Activated CD8-positive, alpha-beta T cell treated with anti-CD3 and anti-CD28 coated beads for 36 hours (primary cell): ENCODE measurements around the gene CEACAM21. TPM values are rescaled to one million over a fixed set of nuclear protein-coding genes. Genes with fewer than 3 reads are reported as not detected.

Source experiments
- ATAC-seq: fragments of 200-7000 bp; cut with Tn5 transposase; one replicate; pipeline ENCODE4 v1.10.0; 2021; ENCODE audit warnings: mild to moderate bottlenecking, moderate library complexity
- CTCF ChIA-PET: fragments of 350-600 bp; sonication (Branson Sonifier 250); formaldehyde crosslinking; loops from one replicate; lab custom pipeline; 2021; ENCODE audit warnings: antibody characterized with exemption; lab: Charles Lee
- POLR2A ChIA-PET: fragments of 350-600 bp; sonication (Branson Sonifier 250); formaldehyde crosslinking; loops from one replicate; lab custom pipeline; 2021; ENCODE audit warnings: antibody characterized with exemption; lab: Charles Lee
- DNase-seq: peaks from one replicate; pipeline ENCODE4 v3.0.0-alpha.2; 2020
- H3K27ac Mint-ChIP-seq: one replicate; pipeline ENCODE4 v1.8.0; 2021; ENCODE audit warnings: mild to moderate bottlenecking, mixed read lengths
- H3K27me3 Mint-ChIP-seq: one replicate; pipeline ENCODE4 v1.8.0; 2021; ENCODE audit warnings: mixed read lengths
- H3K36me3 Mint-ChIP-seq: one replicate; pipeline ENCODE4 v1.8.0; 2021; ENCODE audit warnings: low read depth, mixed read lengths
- H3K4me1 Mint-ChIP-seq: one replicate; pipeline ENCODE4 v1.8.0; 2021; ENCODE audit warnings: low read depth, mixed read lengths
- H3K4me3 Mint-ChIP-seq: one replicate; pipeline ENCODE4 v1.8.0; 2021; ENCODE audit warnings: mild to moderate bottlenecking, moderate library complexity, mixed read lengths
- H3K9me3 Mint-ChIP-seq: one replicate; pipeline ENCODE4 v1.8.0; 2021; ENCODE audit warnings: mixed read lengths
- intact Hi-C: fragments of 100-400 bp; cut with micrococcal nuclease; formaldehyde crosslinking; loops from one replicate; pipeline ENCODE4 v1.10.0; 2022
- total RNA-seq, 2 experiments: library from RNA; stranded (reverse); gene quantifications; one replicate each; pipeline ENCODE4 v1.2.3, GENCODE V29; 2021
- TF ChIP-seq, protein P1 (sequence below): fragments of 200-600 bp; IDR thresholded peaks from one replicate; pipeline ENCODE4 v1.8.0; 2022; ENCODE audit warnings: antibody characterized with exemption, mild to moderate bottlenecking

CEACAM21 gene
- total RNA-seq, 2 experiments from 2014 or later = 17.7 to 19.8 TPM

DNA sequence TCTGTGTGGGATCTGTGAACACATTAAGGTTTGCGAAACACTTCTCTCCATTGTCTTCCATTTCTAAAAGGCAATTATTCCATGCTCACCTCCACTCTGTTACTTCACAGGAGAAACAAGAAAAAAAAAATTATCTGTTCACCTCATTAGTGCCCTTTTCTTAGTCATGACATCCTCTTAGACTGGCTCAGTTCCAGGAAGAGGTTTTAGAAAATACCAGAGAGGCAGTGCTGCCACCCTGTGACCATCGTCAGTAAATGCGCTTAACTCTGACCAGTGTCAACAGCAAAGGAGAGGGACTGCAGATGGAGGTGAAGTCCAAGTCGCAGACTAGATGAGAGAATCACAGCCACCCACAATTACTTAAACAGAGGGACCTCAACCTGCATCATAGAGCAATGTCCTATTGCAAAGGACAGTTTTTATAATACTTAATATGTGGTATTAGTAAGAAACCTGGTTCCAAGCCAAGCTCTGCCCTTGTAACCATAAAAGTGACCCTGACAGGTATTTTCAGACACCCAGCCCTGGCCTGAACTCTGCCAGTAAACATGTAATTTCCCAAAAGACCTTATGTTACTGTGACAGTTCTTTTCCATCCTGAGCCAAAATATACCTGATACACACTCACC is 19.4 kb downstream of the CEACAM21 start:
- H3K27me3 Mint-ChIP-seq = peaks cover 26% of the 10 kb centered on the region
- TF ChIP-seq, protein P1, sequence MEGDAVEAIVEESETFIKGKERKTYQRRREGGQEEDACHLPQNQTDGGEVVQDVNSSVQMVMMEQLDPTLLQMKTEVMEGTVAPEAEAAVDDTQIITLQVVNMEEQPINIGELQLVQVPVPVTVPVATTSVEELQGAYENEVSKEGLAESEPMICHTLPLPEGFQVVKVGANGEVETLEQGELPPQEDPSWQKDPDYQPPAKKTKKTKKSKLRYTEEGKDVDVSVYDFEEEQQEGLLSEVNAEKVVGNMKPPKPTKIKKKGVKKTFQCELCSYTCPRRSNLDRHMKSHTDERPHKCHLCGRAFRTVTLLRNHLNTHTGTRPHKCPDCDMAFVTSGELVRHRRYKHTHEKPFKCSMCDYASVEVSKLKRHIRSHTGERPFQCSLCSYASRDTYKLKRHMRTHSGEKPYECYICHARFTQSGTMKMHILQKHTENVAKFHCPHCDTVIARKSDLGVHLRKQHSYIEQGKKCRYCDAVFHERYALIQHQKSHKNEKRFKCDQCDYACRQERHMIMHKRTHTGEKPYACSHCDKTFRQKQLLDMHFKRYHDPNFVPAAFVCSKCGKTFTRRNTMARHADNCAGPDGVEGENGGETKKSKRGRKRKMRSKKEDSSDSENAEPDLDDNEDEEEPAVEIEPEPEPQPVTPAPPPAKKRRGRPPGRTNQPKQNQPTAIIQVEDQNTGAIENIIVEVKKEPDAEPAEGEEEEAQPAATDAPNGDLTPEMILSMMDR = peak; percentile 78
- intact Hi-C loops = no loop called here
- peak; percentile 75 for DNase-seq
- POLR2A ChIA-PET = no interaction called here
- H3K9me3 Mint-ChIP-seq = no peaks in the 10 kb centered on the region
- CTCF ChIA-PET = interaction anchor here (0.6 to 7.0 kb wide), 15 partner anchors 8 to 259 kb away, joined by 3 to 44 read pairs (median 4); partner anchors contain the start of gene DMAC2
- no peak overlapping the region for H3K27ac Mint-ChIP-seq
- no peak overlapping the region for H3K4me3 Mint-ChIP-seq
- no peaks in the 10 kb centered on the region for H3K36me3 Mint-ChIP-seq
- ATAC-seq = peak; percentile 95
- peaks cover 7% of the 10 kb centered on the region for H3K4me1 Mint-ChIP-seq

DNA sequence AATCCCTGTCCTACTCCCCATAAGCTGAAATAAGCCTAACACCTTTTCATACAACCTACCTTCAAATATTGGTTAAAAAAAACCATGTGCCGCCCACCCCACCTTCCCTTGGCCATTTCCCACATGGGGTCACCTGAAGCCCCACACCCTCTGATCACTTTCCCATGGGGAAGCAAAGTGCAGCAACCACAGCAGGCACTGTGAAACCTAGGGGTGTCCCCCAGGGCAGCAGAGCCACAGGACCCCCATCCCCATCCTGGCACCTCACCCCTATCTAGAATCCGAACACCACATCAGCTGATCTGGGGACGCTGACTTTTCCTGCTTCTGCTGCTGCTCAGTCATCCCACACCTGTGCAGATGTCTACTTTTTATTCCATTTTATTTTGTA is 19.9 kb downstream of the CEACAM21 start:
- H3K36me3 Mint-ChIP-seq = no peaks in the 10 kb centered on the region
- no peak overlapping the region for H3K27ac Mint-ChIP-seq
- intact Hi-C loops = no loop called here
- TF ChIP-seq, protein P1 = no peak
- H3K9me3 Mint-ChIP-seq = no peaks in the 10 kb centered on the region
- peaks cover 26% of the 10 kb centered on the region for H3K27me3 Mint-ChIP-seq
- H3K4me3 Mint-ChIP-seq = no peak overlapping the region
- H3K4me1 Mint-ChIP-seq = peaks cover 7% of the 10 kb centered on the region
- ChIA-PET CTCF (interaction anchor here (0.6 to 7.0 kb wide), 18 partner anchors 8 to 294 kb away, joined by 3 to 44 read pairs (median 4); partner anchors contain the start of gene DMAC2), POLR2A (no interaction called here)
- ATAC-seq (no peak), DNase-seq (no peak)

DNA sequence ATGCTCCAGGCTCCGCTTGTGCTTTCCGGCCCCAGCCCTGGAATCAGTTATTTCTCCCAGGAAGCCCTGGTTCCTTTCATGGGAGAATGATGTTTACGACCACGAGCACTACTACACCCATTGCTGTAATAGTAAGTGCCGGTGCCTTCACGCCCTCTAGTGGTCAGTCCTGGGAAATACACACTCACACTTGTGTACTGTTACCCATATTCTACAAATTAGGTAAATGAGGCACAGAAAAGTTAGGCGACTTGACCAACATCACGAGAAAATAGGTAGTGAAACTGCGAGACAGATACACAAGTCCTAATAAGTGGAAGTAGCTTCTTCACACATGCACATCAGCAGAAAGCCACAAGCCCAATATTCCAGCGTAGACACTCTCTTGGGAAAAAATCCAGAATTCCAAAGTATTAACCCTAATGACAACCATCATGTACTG is 21.7 kb downstream of the CEACAM21 start:
- ChIA-PET CTCF (interaction anchor here (0.6 to 7.0 kb wide), 38 partner anchors 10 to 522 kb away, joined by 3 to 44 read pairs (median 4); partner anchors contain the start of genes B9D2, DMAC2 and ERICH4), POLR2A (no interaction called here)
- Mint-ChIP-seq H3K9me3 (no peaks in the 10 kb centered on the region), H3K27me3 (peaks cover 26% of the 10 kb centered on the region), H3K27ac (no peak overlapping the region), H3K36me3 (no peaks in the 10 kb centered on the region), H3K4me1 (peaks cover 7% of the 10 kb centered on the region), H3K4me3 (no peak overlapping the region)
- DNase-seq (peak; percentile 89), ATAC-seq (peak; percentile 87)
- TF ChIP-seq, protein P1 = peak; percentile 95
- intact Hi-C loops = no loop called here

DNA sequence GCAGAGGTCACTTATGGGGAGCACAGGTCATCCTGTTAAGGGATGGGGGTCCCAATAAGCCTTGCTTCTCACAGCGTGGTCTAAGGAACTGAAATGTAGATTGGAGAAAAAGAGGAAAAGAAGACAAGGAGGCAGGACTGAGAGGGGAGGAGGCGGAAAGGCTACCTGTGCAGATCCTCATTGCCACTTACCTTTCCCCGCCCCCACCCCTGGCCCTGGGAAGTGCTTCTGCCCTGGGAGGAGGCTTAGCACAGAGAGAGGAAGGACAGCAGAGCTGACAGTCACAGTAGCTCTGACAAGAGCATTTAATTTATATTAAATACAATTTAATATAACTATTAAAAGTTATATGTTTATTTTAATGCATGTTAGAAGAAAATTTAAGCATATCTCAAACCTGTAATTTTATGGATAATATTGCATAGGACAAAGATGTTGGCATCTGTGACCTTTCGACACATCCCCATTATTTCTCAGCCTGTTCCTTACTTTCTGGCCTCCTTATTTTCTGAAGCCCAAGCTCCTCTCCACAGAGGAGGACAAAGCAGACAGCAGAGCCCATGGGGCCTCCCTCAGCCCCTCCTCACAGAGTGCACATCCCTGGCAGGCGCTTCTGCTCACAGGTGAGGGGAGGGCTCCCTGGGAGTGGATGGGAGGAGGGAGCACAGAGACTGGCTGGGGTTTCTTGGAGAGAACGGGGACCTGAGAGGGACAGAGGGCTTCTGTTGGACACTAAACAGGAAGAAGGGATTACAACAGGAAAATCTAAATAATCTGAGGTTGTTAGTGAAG is 23.4 kb downstream of the CEACAM21 start:
- no peak overlapping the region for H3K4me3 Mint-ChIP-seq
- CTCF ChIA-PET = interaction anchor here (0.9 to 7.0 kb wide), 8 partner anchors 8 to 154 kb away, joined by 3 to 44 read pairs (median 4); no protein-coding TSS in a partner anchor
- POLR2A ChIA-PET = no interaction called here
- no peaks in the 10 kb centered on the region for H3K36me3 Mint-ChIP-seq
- intact Hi-C loops = no loop called here
- TF ChIP-seq, protein P1 = no peak
- peaks cover 22% of the 10 kb centered on the region for H3K27me3 Mint-ChIP-seq
- H3K4me1 Mint-ChIP-seq = peaks cover 7% of the 10 kb centered on the region
- H3K27ac Mint-ChIP-seq = no peak overlapping the region
- H3K9me3 Mint-ChIP-seq = no peaks in the 10 kb centered on the region
- no peak for ATAC-seq
- no peak for DNase-seq
